Progenitor cell of endocrine pancreas (in vitro differentiated cells): ENCODE measurements around the gene INTS3. TPM values are rescaled to one million over a fixed set of nuclear protein-coding genes. Genes with fewer than 3 reads are reported as not detected.

Source experiments
- DNase-seq: peaks from one replicate; pipeline ENCODE4 v3.0.0; 2021; ENCODE audit warnings: low spot score; ENCODE audit not compliant: unreplicated experiment
- H3K27ac Mint-ChIP-seq: 2 replicates; pipeline ENCODE4 v1.8.0; 2021; ENCODE audit warnings: mild to moderate bottlenecking, moderate library complexity, mixed read lengths
- H3K27me3 Mint-ChIP-seq: 2 replicates; pipeline ENCODE4 v1.8.0; 2021; ENCODE audit warnings: mixed read lengths
- H3K36me3 Mint-ChIP-seq: 2 replicates; pipeline ENCODE4 v1.8.0; 2022; ENCODE audit warnings: mixed read lengths; ENCODE audit not compliant: insufficient read depth
- H3K4me1 Mint-ChIP-seq: 2 replicates; pipeline ENCODE4 v1.8.0; 2021; ENCODE audit warnings: low read depth, mixed read lengths
- H3K4me3 Mint-ChIP-seq: 2 replicates; pipeline ENCODE4 v1.8.0; 2021; ENCODE audit warnings: low read depth, mild to moderate bottlenecking, moderate library complexity, mixed read lengths
- H3K9me3 Mint-ChIP-seq: 2 replicates; pipeline ENCODE4 v1.8.0; 2021; ENCODE audit warnings: low read depth, mixed read lengths
- total RNA-seq: library from RNA; stranded (reverse); gene quantifications from 2 replicates; pipeline ENCODE4 v1.2.1, GENCODE V29; 2021
- TF ChIP-seq, protein P1 (sequence below): fragments of 200-600 bp; sonication (generic); IDR thresholded peaks from one replicate; pipeline ENCODE4 v1.5.0; 2021; ENCODE audit warnings: antibody characterized with exemption, mild to moderate bottlenecking; ENCODE audit not compliant: unreplicated experiment

INTS3 gene
- total RNA-seq, 1 donor from 2014 or later = 152 TPM

DNA sequence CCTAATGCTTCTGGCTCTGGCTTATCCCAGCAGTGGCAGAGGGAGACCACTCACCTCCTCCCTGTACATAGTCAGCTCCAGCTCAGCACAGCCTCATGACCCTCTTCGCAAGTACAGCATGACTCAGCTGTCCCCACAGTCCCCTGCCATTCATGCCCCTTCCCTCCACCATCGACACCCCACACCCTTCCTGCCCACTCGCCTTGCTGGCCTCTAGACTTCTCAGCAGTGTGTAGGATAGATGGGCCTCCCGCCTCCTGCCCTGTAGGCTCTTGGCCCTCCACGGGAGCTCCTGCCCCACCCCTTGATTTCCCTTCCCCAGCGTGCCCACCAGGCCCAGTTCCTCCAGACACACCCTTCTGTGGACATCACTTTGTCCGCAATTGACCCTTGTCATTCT is 39.6 kb upstream of the INTS3 start:
- no peaks in the 10 kb centered on the region for H3K4me1 Mint-ChIP-seq
- TF ChIP-seq, protein P1, sequence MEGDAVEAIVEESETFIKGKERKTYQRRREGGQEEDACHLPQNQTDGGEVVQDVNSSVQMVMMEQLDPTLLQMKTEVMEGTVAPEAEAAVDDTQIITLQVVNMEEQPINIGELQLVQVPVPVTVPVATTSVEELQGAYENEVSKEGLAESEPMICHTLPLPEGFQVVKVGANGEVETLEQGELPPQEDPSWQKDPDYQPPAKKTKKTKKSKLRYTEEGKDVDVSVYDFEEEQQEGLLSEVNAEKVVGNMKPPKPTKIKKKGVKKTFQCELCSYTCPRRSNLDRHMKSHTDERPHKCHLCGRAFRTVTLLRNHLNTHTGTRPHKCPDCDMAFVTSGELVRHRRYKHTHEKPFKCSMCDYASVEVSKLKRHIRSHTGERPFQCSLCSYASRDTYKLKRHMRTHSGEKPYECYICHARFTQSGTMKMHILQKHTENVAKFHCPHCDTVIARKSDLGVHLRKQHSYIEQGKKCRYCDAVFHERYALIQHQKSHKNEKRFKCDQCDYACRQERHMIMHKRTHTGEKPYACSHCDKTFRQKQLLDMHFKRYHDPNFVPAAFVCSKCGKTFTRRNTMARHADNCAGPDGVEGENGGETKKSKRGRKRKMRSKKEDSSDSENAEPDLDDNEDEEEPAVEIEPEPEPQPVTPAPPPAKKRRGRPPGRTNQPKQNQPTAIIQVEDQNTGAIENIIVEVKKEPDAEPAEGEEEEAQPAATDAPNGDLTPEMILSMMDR = no peak
- H3K27ac Mint-ChIP-seq = no peak overlapping the region
- no peak for DNase-seq
- H3K36me3 Mint-ChIP-seq = no peaks in the 10 kb centered on the region
- H3K4me3 Mint-ChIP-seq = no peak overlapping the region
- no peaks in the 10 kb centered on the region for H3K9me3 Mint-ChIP-seq
- peaks cover 15% of the 10 kb centered on the region for H3K27me3 Mint-ChIP-seq

DNA sequence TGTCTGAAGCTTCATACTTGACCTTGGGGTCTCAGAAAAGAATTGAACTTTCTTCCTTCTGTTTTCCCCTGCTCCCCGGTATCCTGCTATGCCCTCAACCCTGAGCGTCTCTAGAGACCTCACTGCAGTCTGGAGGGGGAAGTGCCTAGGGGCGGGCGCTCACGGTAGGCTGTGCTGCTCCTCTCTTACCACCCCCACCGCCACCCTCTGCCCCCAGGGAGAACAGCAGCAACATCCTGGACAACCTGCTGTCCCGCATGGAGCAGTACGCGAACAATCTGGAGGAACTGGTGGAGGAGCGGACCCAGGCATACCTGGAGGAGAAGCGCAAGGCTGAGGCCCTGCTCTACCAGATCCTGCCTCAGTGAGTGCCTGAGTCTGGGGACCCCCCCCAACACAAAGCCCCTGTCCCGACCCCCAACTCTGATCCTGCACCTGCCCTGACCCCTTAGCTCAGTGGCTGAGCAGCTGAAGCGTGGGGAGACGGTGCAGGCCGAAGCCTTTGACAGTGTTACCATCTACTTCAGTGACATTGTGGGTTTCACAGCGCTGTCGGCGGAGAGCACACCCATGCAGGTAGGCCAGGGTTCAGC is 39.0 kb upstream of the INTS3 start:
- TF ChIP-seq, protein P1 = no peak
- DNase-seq = no peak
- Mint-ChIP-seq H3K4me1 (peaks cover 1% of the 10 kb centered on the region), H3K27ac (peak overlapping the region; percentile 54), H3K27me3 (peaks cover 10% of the 10 kb centered on the region), H3K9me3 (no peaks in the 10 kb centered on the region), H3K36me3 (no peaks in the 10 kb centered on the region), H3K4me3 (no peak overlapping the region)

DNA sequence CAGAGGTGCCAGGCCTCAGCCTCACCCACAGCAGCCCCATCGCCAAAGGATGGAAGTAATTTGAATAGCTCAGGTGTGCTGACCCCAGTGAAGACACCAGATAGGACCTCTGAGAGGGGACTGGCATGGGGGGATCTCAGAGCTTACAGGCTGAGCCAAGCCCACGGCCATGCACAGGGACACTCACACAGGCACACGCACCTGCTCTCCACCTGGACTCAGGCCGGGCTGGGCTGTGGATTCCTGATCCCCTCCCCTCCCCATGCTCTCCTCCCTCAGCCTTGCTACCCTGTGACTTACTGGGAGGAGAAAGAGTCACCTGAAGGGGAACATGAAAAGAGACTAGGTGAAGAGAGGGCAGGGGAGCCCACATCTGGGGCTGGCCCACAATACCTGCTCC is 34.4 kb upstream of the INTS3 start:
- no peaks in the 10 kb centered on the region for H3K36me3 Mint-ChIP-seq
- no peak for DNase-seq
- peaks cover 12% of the 10 kb centered on the region for H3K4me1 Mint-ChIP-seq
- no peaks in the 10 kb centered on the region for H3K27me3 Mint-ChIP-seq
- no peaks in the 10 kb centered on the region for H3K9me3 Mint-ChIP-seq
- no peak overlapping the region for H3K4me3 Mint-ChIP-seq
- H3K27ac Mint-ChIP-seq = no peak overlapping the region
- TF ChIP-seq, protein P1 = no peak

DNA sequence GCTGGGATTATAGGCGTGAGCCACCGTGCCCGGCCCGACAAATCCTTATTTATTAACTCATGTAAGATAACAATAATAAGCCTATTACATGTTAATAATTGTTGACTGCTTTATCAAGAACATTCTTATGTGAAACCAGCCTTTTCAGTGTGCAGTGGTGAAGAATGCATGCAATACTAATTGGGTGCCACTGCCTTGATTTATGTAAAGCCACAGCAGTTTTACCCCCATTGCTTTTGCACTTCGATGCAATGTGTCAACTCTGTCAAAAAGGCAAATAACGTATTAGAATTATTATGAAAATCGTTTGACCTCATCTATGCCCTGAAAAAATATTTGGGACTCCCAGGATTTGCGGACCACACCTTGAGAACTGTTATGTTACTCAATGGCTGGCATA is 31.1 kb upstream of the INTS3 start:
- TF ChIP-seq, protein P1 = no peak
- no peak for DNase-seq
- Mint-ChIP-seq H3K4me3 (no peak overlapping the region), H3K36me3 (no peaks in the 10 kb centered on the region), H3K27me3 (no peaks in the 10 kb centered on the region), H3K27ac (peak overlapping the region; percentile 95), H3K4me1 (peaks cover 15% of the 10 kb centered on the region), H3K9me3 (no peaks in the 10 kb centered on the region)

DNA sequence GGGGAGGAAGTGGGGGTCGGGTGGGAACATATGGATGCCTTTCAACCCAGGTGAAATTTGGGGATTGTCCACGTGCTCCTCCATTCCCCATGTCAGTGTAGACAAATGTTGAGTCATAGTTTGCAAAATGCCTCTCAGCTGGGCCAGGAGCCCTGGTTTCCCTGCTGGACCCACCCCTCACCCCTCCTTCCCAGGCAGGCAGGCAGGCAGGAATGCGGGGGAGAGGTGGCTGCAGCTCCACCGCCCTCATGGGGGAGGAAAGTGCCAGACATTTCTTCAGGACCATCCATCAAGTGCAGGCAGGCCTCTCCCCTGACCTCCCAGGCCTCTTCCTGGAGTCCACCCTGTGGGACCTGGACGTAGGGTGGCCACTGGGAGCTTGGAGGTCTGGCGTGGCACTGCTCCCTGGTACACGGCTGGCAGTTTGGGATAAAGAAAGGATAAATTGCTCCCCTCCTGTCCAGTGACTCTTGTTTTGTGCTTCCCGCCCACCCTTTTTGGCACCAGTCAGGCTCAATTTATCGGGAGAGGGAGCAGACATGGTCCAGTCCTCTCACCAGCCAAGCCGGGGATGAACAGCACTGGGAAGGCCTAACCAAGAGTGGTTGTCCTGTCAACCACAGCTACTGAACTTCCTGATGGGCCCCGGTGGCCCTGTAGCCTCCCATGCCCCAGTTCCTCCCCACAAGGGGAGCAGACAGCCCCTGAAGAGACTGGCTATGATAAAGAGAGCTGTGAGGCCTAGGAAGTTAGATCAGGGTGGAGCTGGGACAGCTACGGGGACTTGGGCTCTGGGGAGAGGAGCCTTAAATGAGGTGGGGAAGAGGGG is 30.4 kb upstream of the INTS3 start:
- Mint-ChIP-seq H3K27ac (peak overlapping the region; percentile 95), H3K9me3 (no peaks in the 10 kb centered on the region), H3K4me1 (peaks cover 15% of the 10 kb centered on the region), H3K27me3 (no peaks in the 10 kb centered on the region), H3K36me3 (no peaks in the 10 kb centered on the region), H3K4me3 (no peak overlapping the region)
- TF ChIP-seq, protein P1 = no peak
- no peak for DNase-seq
